Astrocyte (in vitro differentiated cells and primary cell): ENCODE data around the gene GRIA1.

Source experiments
- CTCF ChIP-seq: IDR thresholded peaks from 2 replicates; pipeline ENCODE4 v1.5.1; 2011; ENCODE audit warnings: low read depth, mild to moderate bottlenecking, inconsistent platforms, low read length, moderate library complexity; ENCODE audit not compliant: insufficient read depth
- EZH2 ChIP-seq: IDR thresholded peaks from 2 replicates; pipeline ENCODE4 v1.6.1; 2012; ENCODE audit warnings: mild to moderate bottlenecking, low read length, inconsistent platforms; ENCODE audit not compliant: insufficient read depth

- no peak for TF ChIP-seq CTCF
- no peak for TF ChIP-seq EZH2
These were observed 122.7 kb downstream of the GRIA1 start for GRCh38 chr5:153613144-153613543.
